ENCODE measurements around the gene ATP9A.

DNA sequence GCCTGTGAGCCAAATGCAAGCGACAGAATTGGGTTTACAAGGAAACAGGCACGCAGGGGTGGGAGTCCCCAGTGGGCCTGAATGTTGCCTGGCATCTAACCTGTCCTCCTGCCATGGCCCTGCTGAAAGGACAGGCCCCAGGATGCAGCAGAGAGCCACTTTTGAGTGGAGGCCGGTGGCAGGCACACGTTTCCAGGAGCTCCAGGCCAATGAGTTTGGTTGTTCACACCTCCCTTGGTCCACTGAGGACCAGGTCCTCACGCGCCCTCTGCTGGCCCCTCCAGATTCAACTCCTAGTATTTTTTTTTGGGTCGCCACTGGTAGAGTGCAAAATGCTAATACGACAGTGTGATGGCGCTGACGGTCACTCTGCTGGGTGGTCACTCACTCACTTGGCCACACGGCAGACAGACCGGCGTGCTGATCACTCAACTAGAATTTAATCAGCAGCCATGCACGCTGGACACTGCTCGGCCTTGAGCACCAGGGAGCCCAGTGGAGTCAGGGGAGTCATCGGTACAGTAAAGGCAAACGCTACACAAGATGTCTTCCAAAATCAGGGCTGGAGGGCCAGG, 143.9 kb downstream of the ATP9A start:
- TF ChIP-seq POLR2AphosphoS5 (IDR thresholded peaks at IDR 0.05; ENCODE audit: low read depth, low read length): no peak
- no peak for TF ChIP-seq TAF1 (IDR thresholded peaks at IDR 0.05; ENCODE audit: low read depth, low read length)
- TF ChIP-seq POLR2A (IDR thresholded peaks at IDR 0.05; ENCODE audit: low read depth, low read length): no peak
- TF ChIP-seq SPI1 (IDR thresholded peaks at IDR 0.05; ENCODE audit: low read depth, low read length): no peak
- no peak for TF ChIP-seq PAX5 (IDR thresholded peaks at IDR 0.05; ENCODE audit: insufficient read depth, low read length, severe bottlenecking)
- no peak for TF ChIP-seq POU2F2 (IDR thresholded peaks at IDR 0.05; ENCODE audit: low read depth, low read length)
